Measurements from ENCODE around the gene ISM2. TPM values are rescaled to one million over a fixed set of nuclear protein-coding genes. Genes with fewer than 3 reads are reported as not detected.

Gene ISM2
- polyA plus RNA-seq, 2 of the 4 experiments (the other 2 are of a cell fraction): 0.10 to 0.21 TPM

- TF ChIP-seq, protein P1, sequence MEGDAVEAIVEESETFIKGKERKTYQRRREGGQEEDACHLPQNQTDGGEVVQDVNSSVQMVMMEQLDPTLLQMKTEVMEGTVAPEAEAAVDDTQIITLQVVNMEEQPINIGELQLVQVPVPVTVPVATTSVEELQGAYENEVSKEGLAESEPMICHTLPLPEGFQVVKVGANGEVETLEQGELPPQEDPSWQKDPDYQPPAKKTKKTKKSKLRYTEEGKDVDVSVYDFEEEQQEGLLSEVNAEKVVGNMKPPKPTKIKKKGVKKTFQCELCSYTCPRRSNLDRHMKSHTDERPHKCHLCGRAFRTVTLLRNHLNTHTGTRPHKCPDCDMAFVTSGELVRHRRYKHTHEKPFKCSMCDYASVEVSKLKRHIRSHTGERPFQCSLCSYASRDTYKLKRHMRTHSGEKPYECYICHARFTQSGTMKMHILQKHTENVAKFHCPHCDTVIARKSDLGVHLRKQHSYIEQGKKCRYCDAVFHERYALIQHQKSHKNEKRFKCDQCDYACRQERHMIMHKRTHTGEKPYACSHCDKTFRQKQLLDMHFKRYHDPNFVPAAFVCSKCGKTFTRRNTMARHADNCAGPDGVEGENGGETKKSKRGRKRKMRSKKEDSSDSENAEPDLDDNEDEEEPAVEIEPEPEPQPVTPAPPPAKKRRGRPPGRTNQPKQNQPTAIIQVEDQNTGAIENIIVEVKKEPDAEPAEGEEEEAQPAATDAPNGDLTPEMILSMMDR (IDR thresholded peaks at IDR 0.05): no peak
- TF ChIP-seq HDAC2 (IDR thresholded peaks at IDR 0.05): no peak
- Histone ChIP-seq H3K4me3 (no peak overlapping the region), H3K27ac (no peak overlapping the region), H3K9me3 (no peaks in the 10 kb centered on the region), H3K4me2 (no peak overlapping the region), H3K4me1 (no peaks in the 10 kb centered on the region)
- FAIRE-seq: no peak
- ATAC-seq: no peak
- POLR2A ChIA-PET: no interaction called here
- no peak for DNase-seq (ENCODE audit: low read depth in 1 of 2, low spot score in 1 of 2)
- 90% methylated on average over 4 of the region's 4 CpGs for WGBS (ENCODE audit: missing lambda C conversion rate)
- CTCF ChIA-PET: no interaction called here
These were observed 58.8 kb downstream of the ISM2 start for GRCh38 chr14:77439861-77440260.

DNA sequence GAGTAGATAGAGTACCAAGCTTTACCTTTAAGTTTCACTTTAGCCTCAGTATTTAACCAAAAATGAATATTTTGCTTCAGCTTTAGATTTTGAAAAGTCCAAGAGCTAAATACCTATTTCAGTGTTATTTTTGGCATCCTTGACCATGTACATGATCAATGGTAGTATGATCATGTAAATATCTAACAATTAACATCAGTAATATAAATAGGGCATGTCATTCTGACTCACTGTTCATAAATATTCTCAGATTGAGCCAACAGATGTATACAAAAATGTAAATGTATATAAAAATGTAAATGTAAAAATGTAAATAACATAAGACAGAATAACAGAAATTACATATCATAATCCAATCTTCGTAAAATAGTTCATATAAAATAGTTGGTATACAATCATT, 60.0 kb downstream of the ISM2 start:
- H3K9me3 ChIP-seq: no peaks in the 10 kb centered on the region
- CTCF ChIA-PET: interaction anchor here (0.6 to 1.5 kb wide), 2 partner anchors 20 to 25 kb away, joined by 3 to 6 read pairs; no protein-coding TSS in a partner anchor
- no peak overlapping the region for H3K4me3 ChIP-seq
- H3K4me1 ChIP-seq: no peaks in the 10 kb centered on the region
- H3K27ac ChIP-seq: no peak overlapping the region
- ATAC-seq (no peak), DNase-seq (ENCODE audit: low read depth in 1 of 2, low spot score in 1 of 2) (no peak), FAIRE-seq (no peak)
- POLR2A ChIA-PET: no interaction called here
- 94% methylated on average over 1 of the region's 1 CpG for WGBS (ENCODE audit: missing lambda C conversion rate)
- no peak for TF ChIP-seq RARB (CRISPR knock-in tag; IDR thresholded peaks at IDR 0.05)
- TF ChIP-seq, protein P2, sequence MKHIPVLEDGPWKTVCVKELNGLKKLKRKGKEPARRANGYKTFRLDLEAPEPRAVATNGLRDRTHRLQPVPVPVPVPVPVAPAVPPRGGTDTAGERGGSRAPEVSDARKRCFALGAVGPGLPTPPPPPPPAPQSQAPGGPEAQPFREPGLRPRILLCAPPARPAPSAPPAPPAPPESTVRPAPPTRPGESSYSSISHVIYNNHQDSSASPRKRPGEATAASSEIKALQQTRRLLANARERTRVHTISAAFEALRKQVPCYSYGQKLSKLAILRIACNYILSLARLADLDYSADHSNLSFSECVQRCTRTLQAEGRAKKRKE (CRISPR knock-in tag; IDR thresholded peaks at IDR 0.05; ENCODE audit: low read depth): no peak
- no peak for TF ChIP-seq HMGXB4 (CRISPR knock-in tag; IDR thresholded peaks at IDR 0.05; ENCODE audit: borderline replicate concordance)
- TF ChIP-seq FOSB (CRISPR knock-in tag; IDR thresholded peaks at IDR 0.05): no peak
- no peak for TF ChIP-seq ESRRA (IDR thresholded peaks at IDR 0.05; ENCODE audit: borderline replicate concordance, low read length)
- no peak for TF ChIP-seq CHD2 (IDR thresholded peaks at IDR 0.05; ENCODE audit: low read length, partially characterized antibody)
- no peak for TF ChIP-seq RFX5 (IDR thresholded peaks at IDR 0.05)
- no peak for TF ChIP-seq NFE2L2 (conservative IDR thresholded peaks at IDR 0.05; ENCODE audit: low read length)
- no peak for TF ChIP-seq ZSCAN20 (CRISPR knock-in tag; IDR thresholded peaks at IDR 0.05)
- no peak for TF ChIP-seq RCOR1 (IDR thresholded peaks at IDR 0.05; ENCODE audit: low read depth, low read length)
- TF ChIP-seq POLR2A (IDR thresholded peaks at IDR 0.05; ENCODE audit: low read length): no peak
- no peak for TF ChIP-seq FOXS1 (CRISPR knock-in tag; IDR thresholded peaks at IDR 0.05)
- H3K4me2 ChIP-seq: no peak overlapping the region

DNA sequence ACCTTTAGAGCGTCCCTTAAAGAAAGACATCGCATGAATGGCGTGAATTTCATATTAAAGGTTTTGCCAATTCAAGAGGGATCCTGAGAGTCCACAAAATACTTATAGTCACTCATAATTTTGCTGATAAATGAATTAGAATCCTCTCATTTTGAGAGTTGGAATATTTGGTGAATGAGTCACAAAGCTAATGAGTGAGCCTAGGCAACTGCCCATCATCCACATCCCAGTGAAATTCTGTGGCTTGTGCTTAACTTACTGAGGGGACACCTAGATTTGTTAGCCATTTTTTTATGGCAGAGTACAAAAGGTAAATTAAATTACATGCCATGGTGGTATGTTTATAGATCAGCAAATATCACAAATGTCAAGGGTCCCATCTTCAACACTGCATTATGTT, 62.6 kb downstream of the ISM2 start:
- ChIA-PET CTCF (no interaction called here), POLR2A (no interaction called here)
- no peak overlapping the region for H3K4me3 ChIP-seq
- H3K4me1 ChIP-seq: no peaks in the 10 kb centered on the region
- no peak overlapping the region for H3K4me2 ChIP-seq
- no peaks in the 10 kb centered on the region for H3K9me3 ChIP-seq
- TF ChIP-seq RFX5 (IDR thresholded peaks at IDR 0.05): no peak
- TF ChIP-seq BHLHE40 (IDR thresholded peaks at IDR 0.05; ENCODE audit: low read depth, low read length): no peak
- TF ChIP-seq HOXB5 (CRISPR knock-in tag; IDR thresholded peaks at IDR 0.05): no peak
- TF ChIP-seq FOSL2 (IDR thresholded peaks at IDR 0.05): no peak
- no peak for TF ChIP-seq FOSL2 (CRISPR knock-in tag; IDR thresholded peaks at IDR 0.05)
- no peak for TF ChIP-seq NFE2L2 (conservative IDR thresholded peaks at IDR 0.05; ENCODE audit: low read length)
- DNase-seq (ENCODE audit: low read depth in 1 of 2, low spot score in 1 of 2): no peak
- no peak overlapping the region for H3K27ac ChIP-seq
- ATAC-seq: no peak
- WGBS (ENCODE audit: missing lambda C conversion rate): 95% methylated on average over 3 of the region's 3 CpGs
- FAIRE-seq: no peak

GRCh38 chr14:77426396-77426795, 72.2 kb downstream of the ISM2 start:
- DNase-seq (ENCODE audit: low read depth in 1 of 2, low spot score in 1 of 2): no peak
- no peak for TF ChIP-seq POLR2A (IDR thresholded peaks at IDR 0.05; ENCODE audit: low read length)
- TF ChIP-seq, protein P3, sequence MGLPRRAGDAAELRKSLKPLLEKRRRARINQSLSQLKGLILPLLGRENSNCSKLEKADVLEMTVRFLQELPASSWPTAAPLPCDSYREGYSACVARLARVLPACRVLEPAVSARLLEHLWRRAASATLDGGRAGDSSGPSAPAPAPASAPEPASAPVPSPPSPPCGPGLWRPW (IDR thresholded peaks at IDR 0.05): no peak
- no peak for TF ChIP-seq SREBF2 (IDR thresholded peaks at IDR 0.05)
- no peak for TF ChIP-seq RFX5 (IDR thresholded peaks at IDR 0.05)
- no peak for TF ChIP-seq FOSL2 (IDR thresholded peaks at IDR 0.05)
- TF ChIP-seq FOSL2 (CRISPR knock-in tag; IDR thresholded peaks at IDR 0.05): no peak
- TF ChIP-seq USF2 (IDR thresholded peaks at IDR 0.05): no peak
- TF ChIP-seq NPAS2 (CRISPR knock-in tag; IDR thresholded peaks at IDR 0.05; ENCODE audit: borderline replicate concordance): no peak
- WGBS (ENCODE audit: missing lambda C conversion rate): 89% methylated on average over 3 of the region's 3 CpGs
- H3K4me3 ChIP-seq: no peak overlapping the region
- H3K4me1 ChIP-seq: no peaks in the 10 kb centered on the region
- no peak overlapping the region for H3K4me2 ChIP-seq
- ChIA-PET POLR2A (no interaction called here), CTCF (interaction anchor here (0.9 to 1.6 kb wide), 2 partner anchors 13 to 275 kb away, joined by 3 to 4 read pairs; no protein-coding TSS in a partner anchor)
- FAIRE-seq: no peak
- H3K27ac ChIP-seq: no peak overlapping the region
- ATAC-seq: no peak
- H3K9me3 ChIP-seq: no peaks in the 10 kb centered on the region
